ENCODE measurements around the gene TMEM123.

DNA sequence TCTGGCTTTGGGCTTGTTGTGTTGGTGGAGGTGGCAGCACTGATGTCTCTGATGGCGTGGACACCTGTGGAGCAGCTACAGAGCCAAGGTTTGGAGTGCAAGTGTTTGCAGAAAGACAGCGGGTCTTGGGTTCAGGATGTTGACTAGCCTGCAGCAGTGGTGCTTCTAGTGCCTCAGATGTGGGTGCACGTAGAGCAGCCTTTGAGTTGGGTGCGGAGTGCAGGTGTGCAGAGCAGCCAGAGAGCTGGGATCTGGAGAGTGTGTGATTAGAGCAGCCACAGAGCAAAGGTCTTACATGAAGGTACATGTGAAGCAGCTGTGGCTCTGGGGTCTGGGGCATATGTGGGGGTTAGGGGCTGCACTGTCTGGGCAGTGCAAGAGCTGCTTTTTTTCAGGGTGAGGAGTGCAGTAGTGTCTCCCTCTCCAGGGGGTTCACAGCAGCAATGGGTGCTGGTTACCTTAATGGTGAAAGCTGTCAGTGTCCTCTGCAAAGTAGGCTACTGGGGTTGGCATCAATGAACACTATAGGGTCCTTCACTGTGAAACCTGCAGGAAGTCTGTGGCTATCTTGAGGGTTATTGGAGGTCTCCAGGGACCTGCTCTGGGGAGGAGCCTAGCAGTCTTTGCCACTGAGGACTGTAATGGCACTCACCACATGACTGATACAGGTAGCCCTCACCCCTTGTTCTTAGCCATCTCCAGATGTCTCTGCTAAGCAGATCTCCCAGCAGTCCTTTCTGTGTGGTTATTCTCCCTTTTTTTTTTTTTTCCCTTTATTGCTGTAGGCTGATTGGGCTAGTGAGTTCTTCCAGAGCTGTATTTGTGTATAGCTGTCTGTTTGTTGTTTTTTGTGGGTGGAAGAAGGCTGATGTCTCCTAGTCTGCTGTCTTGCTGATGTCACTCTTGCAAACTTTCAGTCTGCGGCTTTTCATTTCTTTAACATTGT lies 91.2 kb downstream of the TMEM123 start:
- TF ChIP-seq POLR2AphosphoS5 (IDR thresholded peaks at IDR 0.05) (no peak), EP300 (IDR thresholded peaks at IDR 0.05) (no peak)
- TF ChIP-seq, protein P1, sequence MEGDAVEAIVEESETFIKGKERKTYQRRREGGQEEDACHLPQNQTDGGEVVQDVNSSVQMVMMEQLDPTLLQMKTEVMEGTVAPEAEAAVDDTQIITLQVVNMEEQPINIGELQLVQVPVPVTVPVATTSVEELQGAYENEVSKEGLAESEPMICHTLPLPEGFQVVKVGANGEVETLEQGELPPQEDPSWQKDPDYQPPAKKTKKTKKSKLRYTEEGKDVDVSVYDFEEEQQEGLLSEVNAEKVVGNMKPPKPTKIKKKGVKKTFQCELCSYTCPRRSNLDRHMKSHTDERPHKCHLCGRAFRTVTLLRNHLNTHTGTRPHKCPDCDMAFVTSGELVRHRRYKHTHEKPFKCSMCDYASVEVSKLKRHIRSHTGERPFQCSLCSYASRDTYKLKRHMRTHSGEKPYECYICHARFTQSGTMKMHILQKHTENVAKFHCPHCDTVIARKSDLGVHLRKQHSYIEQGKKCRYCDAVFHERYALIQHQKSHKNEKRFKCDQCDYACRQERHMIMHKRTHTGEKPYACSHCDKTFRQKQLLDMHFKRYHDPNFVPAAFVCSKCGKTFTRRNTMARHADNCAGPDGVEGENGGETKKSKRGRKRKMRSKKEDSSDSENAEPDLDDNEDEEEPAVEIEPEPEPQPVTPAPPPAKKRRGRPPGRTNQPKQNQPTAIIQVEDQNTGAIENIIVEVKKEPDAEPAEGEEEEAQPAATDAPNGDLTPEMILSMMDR (IDR thresholded peaks at IDR 0.05), result no peak

Measured in sigmoid colon (tissue), 4 donors.